NCI-H82 treated with DMSO at 0.1 percent for 48 hours (cell line): ENCODE results near the gene SGSH.
"Not testable (repeated sequence)": the region's sequence is repeated elsewhere in the genome, so short reads cannot be mapped to it uniquely, and the experiment has no call there.

Experiments used
- DNase-seq: peaks from one replicate; lab custom pipeline; 2025; ENCODE audit not compliant: unreplicated experiment; lab: John Stamatoyannopoulos, UW

SGSH gene

DNA sequence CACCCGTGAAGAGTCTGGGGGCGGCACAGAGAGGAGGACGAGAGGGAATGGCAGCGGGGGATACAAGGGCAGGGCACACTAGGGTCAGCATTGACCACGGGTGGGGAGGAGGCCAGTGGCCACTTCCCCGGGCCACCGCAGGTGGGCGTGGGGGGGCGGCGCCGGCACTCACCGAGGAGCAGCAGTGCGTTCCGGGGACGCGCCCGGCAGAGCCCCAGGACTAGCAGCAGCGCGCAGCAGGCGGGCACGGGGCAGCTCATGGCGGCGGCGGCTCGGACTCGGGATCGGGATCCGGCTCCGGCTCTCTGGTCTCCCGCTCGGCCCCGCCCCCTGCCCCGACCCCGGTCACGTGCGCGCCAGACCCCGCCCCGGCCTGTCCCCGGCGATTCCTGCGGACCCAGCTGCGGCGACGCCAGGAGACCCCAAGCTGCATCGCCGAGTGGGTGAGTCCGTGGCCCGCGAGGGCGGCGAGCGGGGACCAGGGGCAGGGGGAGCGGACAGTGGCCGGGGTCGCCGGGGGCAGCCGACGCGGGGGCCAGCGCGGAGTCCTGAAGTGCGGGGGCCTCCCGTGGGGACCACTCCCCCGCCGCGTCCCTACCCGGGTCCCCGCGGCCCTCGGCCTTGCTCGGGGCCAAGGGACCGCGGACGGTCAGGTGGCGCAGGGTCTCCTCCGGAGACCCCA is at the start of gene SGSH, which contains the start of gene SLC26A11:
Gene SGSH, minus strand, starts transcription at position 280 of the 682 bp plus-strand sequence. Its CDS starts 20 bp downstream, at position 260.
Gene SLC26A11, plus strand, starts transcription at position 374 of the 682 bp plus-strand sequence. CDS start 1,134 bp downstream, outside the sequence.
- peak; percentile 32 for DNase-seq

DNA sequence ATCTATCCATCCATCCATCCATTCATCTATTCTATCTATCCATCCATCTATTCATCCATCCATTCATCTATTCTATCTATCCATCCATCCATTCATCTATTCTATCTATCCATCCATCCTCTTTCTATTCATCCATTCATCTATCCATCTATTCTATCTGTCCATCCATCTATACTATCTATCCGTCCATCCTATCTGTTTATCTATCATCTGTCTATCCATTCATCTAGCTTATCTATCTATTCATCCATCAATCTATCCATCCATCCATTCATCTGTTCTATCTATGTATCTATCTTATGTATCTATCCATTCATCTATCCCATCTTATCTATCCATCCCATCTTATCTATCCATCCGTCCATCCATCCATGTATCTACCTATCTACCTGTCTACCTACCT is 49.3 kb upstream of the SGSH start:
- no peak for DNase-seq

DNA sequence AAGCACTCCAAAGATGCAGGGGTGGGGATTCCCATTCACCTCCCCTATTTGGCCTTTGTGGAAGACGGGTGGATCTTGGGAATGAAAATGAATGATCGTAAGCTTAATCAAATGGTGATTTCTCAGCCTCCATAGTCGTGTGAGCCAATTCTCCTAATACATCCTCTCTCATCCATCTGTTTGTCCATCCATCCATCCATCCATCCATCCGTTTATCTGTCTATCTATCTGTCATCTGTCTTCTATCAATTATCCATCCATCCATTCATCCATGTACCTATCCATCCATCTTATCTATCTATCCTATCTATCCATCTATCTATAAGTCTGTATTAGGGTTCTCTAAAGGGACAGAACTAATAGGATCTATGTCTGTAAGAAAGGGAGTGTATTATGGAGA is 48.3 kb upstream of the SGSH start:
- no peak for DNase-seq

DNA sequence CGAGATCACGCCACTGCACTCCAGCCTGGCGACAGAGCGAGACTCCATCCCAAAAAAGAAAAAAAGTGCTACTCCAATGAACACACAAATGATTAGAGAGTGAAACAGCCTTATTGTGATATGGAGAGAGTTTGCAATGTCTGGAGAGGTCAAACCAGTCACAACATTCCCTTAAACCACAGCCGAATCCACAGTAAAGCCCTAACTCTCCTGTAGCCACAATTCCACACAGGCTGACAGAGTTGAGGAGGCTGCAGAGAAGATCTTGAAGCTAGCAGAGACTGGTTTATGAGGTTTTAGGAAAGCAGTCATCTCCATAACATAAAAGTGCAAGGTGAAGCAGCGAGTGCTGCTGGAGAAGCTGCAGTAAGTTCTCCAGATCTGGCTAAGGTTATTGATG is 47.3 kb upstream of the SGSH start:
- no peak for DNase-seq

DNA sequence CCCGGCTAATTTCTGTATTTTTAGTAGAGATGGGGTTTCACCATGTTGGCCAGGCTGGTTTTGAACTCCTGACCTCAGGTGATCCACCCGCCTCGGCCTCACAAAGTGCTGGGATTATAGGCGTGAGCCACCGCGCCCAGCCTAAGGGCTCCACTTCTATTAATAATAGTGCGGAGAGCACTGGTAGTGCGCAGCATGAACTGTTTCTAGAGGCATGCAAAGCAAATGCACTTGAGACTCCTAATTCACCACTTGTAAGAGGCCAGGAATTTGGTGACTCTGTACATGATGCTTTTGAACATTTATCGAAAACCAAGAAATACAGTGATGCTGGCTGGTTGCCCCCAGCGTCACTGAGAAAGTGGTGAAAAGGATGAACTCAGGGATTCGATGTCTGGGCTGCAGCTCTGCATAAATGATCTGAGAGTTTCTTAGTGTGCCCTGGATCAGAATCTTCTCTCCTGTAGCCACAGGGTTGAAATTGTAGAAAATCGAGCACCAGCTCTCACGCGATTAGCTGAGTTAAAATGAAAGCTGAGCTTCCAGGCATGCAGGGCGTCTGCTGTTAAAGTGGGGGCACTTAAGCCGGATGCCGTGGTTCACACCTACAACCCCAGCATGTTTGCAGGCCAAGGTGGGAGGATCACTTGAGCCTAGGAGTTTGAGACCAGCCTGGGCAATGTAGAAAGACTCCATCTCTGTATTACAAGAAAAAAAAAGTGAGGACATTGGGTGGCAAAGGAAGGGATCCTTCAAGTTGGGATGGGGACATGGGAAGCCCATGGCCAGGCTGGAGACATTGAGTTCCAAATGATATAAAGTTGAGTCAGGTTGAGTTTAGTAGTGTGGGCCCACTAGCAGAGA is 45.3 kb upstream of the SGSH start:
- no peak for DNase-seq

DNA sequence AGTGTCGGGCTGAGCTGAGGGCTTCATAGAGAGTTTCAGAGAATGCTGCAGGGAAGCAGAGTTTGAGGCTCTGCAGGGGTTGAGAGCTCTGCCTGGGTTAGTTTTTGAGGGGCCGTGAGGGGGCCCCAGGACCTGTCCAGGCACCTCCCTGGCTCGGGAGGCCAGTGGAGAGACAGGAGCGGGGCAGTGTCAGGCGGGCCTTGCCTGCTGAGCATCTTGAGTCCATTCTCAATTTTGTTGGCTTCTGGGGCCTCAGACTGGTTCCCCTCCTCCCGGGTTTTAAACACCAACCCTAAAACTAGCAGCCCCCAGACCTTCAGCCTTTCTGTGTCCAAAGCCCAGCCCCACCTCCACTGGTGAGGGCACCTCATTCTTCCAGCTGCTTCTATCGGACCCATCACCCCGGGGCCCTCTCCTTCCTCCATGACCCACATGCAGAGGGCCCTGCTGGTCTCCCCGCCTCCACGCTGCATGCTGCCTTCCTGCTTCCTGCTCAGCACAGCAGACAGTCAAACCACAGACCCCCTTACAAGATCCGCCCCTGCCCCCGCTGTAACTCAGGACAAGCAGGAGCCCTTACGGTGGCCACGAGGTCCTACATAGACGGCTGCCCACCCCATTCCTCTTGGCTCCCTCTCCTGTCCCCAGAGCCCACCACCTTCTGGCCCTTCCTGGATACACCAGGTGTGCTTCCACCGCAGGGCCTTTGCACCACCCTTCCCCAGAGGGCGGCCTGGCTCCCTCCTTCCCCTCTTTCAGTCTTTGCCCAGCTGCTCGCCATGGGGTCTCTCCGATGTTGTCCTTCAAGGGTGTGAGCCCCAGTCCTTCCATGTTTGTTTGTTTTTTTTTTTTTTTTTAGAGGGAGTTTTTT is 44.3 kb upstream of the SGSH start:
- no peak for DNase-seq

DNA sequence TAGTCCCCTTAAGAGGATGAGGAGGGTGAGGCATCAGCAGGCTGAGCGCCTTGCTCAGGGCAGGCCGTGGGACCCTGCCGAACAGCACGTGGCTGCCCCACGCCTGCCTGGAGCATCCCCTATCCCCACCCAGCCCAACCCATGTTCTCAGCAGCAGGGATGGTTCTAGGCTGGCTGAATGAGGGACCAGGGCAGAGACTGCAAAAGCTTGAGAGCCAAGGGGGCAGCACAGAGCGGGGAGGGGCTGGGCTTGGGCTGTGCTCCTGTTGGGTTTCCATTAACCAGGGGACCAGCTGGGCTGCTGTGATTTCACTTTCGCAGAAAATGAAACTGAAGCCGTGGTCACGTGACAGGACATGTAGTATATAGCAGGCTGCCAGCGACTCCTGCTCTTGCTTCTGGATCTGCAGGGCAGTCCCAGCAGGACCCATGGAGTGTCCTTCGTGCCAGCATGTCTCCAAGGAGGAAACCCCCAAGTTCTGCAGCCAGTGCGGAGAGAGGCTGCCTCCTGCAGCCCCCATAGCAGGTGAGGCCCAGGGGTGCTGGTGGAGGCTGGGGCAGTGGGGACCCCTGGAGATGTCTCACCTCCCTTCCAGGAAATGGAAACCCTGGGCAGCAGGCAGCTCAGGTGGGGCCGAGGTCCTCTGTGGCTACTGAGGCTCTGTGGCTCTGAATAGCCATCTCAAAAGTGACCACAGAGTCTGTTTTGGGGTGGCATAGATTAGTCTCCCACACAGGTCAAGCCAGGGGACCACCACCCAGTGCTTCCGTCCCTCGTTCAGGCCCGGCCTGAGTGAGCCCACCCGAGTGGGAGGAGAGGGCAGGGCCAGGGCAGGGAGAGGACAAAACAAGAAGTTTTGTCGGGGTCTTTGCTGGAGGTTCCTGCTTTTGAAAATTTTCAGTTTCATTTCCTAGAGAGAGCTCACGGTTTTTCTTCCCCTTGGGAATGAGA is 43.4 kb upstream of the SGSH start:
- DNase-seq: no peak

DNA sequence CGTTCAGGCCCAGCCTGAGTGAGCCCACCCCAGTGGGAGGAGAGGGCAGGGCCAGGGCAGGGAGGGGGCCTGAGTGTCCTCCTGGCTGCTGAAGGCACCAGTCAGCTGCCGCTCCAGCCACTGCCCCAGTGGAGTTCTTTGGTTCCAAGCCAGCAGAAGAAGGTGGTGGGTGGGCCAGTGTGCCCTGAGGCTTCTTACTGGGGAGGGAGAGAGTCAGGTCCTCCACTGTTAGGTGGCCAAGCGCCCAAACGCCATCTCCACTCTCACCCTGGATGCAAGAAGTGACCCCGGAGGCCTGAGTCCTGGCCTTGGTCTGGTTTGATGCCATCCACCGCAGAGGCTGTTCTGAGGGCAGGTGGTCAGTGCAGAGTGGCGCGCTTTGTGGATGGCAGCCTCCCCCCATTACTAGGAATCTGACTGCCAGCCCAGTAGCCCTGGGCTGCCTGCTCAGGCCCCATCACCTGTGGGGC is 42.7 kb upstream of the SGSH start:
- no peak for DNase-seq

DNA sequence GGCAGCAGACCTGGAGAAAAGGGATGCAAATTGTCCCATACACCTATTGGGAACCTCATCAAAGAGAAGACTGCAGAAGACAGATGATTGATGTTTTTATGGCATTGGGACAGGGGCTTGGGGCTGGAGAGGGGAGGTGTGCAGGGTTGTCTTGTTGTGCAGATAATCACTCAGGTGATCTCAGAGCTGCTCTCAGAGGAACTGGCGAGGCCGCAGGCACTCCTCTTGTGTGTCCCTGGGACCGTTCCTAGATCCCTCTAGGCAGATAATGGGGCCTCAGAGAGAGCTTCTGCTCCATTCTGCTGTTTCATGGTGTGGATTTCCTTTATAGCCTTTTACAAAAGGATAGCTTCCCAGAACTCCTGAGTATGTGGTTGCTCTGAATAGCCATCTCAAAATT is 42.2 kb upstream of the SGSH start:
- DNase-seq: no peak

DNA sequence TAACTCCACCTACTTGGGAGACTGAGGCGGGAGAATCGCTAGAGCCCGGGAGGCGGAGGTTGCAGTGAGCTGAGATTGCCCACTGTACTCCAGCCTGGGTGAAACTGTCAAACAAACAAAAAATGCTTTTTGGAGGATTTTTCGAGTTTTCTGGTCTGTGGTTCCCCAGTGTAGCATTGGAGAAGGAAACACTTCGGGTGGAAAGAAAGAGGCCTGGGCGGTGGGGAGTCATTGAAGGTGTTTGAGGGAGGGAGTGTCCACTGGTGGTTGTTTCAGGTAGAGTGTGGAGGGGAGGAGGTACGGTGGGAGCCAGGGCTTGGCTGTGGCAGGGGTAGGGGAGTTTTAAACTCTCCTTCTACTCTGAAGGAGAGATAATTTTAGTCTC is 41.8 kb upstream of the SGSH start:
- DNase-seq: no peak

DNA sequence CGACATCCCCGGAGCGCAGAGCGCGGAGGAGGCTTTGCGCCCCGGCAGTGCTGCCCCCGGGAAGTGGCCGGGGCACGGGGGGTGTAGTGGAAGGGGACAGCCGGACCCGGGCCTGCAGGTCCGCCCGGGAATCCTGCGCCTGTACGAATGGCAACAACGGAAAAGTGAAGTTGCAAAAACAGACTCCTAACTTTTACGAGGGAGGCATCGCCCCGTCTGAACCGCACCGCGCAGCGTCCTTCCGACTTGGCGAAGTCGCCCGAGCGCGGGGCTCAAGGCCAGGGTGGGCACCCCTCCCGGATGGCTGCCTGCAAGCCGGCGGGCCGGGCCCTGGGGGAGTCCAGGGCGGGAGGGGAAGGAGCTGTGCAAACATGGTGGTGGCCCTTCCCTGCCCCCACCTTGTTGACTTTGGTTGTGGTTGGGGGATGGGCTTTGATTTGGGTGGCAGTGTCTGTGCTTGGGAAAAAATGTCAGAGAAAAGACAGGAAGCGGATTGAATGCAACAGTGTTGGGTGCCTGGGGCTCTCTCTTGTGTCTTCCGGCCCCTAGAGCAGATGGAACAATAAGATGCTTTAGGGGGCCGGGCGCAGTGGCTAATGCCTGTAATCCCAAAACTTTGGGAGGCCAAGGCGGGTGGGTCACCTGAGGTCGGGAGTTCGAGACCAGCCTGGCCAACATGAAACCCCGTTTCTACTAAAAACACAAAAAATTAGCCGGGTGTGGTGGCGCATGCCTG is 41.2 kb upstream of the SGSH start:
- peak; percentile 48 for DNase-seq

DNA sequence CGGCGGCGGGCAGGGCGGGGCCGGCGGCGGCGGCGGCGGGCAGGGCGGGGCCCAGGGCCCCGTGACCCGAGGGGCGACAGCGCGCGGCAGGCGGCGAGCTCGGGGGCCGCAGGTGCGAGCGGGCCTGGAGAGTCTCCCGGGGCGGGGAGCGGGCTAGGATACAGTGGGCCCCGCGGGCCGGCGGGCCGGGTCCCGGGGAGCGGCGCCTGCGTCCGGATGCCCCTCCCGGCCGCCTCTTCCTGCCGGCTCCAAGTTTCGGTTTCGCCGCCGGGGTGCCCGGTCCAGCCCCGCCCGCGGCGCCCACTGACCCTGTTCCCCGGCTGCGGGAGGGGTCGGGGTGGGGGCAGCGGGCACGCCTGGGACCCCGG is 40.6 kb upstream of the SGSH start, which contains the start of gene RNF213:
Gene RNF213, plus strand, starts transcription at position 62 of the 368 bp plus-strand sequence. CDS start 2,830 bp downstream, outside the sequence.
- no peak for DNase-seq

DNA sequence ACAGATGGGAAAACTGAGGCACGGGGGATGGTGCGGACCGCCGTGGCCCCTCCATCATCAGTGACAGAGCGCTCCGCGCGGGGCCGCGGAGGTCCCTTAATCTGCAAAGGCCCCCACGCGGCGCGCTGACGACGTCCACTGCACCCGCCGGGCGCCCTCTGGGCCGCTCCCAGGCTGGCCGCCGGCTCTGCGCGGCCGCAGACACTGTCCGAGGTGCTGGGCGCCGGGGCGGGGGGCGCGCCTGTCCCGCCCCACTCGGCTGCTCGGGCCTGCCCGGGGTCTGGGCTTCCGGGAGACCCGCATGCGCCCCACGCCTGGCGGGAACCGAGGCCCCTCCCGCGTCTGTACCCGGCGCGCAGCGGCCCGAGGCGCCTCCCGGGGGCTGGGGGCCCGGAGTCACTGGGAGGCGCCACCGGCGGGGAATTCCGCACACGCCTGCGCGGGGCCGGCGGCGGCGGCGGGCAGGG is 40.0 kb upstream of the SGSH start:
- DNase-seq: no peak

DNA sequence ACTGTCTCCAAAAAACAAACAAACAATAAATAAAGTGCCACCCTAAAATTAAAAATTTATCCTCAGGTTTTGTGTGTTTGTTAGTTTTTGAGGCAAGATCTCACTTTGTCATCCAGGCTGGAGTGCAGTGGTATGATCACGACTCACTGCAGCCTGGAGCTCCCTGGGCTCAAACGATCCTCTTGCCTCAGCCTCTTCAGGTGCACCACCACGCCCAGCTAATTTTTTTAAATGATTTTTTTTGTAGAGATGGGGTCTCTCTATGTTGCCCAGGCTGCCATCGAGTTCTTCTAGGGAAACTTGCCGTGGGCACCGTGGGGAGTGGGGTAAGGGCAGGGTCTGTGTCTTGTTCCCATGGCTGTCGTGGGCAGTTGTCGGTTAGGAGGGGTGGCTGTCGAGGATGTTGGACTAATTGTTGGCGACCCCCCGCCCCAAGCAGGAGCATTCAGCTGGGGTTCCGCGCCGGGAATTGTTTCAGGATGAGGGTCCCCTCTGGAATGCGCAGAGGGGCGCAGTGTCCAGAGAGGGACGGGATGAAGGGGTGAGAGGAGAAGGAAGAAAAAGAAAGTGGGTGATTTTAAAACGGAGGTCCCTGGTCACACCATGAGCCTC is 39.4 kb upstream of the SGSH start:
- DNase-seq: no peak

DNA sequence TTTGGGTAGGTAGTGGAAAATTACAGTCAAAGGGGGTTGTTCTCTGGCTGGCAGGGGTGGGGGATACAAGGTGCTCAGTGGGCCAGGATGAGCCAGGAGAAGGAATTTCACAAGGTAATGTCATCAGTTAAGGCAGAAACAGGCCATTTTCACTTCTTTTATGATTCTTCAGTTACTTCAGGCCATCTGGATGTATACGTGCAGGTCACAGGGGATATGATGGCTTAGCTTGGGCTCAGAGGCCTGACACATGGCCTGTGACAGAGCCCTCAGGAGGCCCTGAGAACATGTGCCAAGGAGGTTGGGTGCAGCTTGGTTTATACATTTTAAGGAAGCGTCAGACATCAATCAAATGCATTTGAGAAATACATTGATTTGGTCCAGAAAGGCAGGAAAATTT is 38.2 kb upstream of the SGSH start:
- DNase-seq: not testable (repeated sequence)

DNA sequence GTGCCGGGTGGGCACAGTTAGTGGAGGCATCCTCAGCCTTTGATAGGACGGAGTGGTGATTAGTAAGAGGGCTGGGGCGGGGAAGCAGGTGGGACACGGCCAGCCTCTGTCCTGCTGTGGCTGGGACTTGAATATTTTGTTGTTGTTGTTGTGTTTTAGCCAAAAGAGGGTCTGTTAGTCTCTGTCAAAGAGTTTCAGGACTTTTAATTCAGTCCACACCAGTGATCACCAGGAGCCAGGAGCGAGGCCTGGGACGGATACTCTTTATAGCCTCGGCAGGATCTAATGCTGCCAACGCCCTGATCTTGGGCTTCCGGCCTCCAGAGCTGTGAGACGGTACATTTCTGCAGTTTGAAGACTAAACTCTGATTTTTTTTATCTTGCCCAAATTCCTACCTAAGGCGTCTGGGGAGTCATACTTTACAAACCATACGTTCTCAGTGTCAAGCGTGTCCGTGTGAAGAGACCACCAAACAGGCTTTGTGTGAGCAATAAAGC is 37.6 kb upstream of the SGSH start:
- no peak for DNase-seq

DNA sequence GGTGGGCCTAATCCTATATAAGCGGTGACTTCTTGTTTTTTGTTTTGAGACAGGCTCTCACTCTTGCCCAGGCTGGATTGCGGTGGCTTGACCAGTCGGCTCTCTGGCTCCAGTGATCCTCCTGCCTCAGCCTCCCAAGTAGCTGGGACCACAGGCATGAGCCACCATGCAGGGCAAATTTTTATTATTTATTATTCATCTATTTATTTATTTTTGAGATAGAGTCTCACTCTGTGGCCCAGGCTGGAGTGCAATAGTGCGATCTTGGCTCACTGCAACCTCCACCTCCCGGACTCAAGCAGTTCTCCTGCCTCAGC is 35.9 kb upstream of the SGSH start:
- no peak for DNase-seq

DNA sequence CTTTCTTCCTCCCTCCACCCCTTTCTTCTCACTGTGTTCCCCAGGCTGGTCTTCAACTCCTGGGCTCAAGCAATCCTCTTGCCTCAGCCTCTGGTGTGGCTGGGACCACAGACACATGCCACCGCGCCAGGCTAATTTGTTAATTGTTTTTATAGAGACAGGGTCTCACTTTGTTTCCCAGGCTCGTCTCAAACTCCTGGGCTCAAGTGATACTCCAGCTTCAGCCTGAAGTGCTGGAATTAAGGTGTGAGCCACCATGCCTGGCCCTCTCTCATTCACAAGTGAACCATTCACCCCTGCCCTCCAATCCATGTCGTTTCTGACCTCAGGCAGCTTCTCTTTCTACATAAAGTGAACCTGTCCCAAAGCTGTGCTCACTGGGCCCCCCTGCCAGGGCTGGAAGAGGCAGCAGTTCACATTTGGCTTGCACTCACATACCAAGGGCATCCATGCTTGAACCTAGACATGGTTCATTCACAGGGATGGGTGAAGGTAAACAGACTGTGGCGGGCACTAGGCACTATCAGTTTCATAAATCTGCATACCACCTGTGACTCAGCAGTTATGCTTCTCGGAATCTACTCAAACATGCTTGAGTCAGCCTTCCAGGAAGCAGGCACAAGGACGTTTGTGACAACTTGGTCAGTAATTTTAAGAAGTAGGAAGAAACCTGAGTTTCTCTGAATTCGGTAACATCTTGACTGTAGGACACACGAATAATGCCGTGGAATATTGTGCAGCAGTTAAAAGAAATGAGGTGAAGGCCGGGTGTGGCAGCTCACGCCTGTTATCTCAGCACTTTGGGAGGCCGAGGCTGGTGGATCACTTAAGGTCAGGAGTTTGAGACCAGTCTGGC is 34.5 kb upstream of the SGSH start:
- no peak for DNase-seq
